GM12872 (cell line): ENCODE results near the gene LTK.

Experiments used
- TF ChIP-seq, protein P1 (sequence below): IDR thresholded peaks from 3 replicates; pipeline ENCODE4 v1.5.1; 2011; ENCODE audit warnings: low read depth, mild to moderate bottlenecking, low read length, moderate library complexity; ENCODE audit not compliant: insufficient read depth

Gene LTK

DNA sequence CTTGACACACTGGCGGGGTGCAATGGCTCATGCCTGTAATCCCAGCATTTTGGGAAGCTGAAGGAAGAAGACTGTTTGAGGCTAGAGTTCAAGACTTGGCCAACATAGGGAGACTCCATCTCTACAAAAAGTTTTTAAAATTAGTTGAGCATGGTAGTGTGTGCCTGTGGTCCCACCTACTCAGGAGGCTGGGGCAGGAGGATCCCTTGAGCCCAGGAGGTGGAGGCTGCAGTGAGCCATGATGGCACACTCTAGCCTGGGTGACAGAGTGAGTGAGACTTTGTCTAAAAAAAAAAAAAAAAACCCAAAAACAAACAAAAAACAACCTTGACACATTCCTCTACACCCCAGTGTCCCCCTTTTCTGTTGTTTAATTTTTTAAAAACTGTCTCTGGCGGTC, 24.0 kb downstream of the LTK start:
- TF ChIP-seq, protein P1, sequence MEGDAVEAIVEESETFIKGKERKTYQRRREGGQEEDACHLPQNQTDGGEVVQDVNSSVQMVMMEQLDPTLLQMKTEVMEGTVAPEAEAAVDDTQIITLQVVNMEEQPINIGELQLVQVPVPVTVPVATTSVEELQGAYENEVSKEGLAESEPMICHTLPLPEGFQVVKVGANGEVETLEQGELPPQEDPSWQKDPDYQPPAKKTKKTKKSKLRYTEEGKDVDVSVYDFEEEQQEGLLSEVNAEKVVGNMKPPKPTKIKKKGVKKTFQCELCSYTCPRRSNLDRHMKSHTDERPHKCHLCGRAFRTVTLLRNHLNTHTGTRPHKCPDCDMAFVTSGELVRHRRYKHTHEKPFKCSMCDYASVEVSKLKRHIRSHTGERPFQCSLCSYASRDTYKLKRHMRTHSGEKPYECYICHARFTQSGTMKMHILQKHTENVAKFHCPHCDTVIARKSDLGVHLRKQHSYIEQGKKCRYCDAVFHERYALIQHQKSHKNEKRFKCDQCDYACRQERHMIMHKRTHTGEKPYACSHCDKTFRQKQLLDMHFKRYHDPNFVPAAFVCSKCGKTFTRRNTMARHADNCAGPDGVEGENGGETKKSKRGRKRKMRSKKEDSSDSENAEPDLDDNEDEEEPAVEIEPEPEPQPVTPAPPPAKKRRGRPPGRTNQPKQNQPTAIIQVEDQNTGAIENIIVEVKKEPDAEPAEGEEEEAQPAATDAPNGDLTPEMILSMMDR, result no peak

DNA sequence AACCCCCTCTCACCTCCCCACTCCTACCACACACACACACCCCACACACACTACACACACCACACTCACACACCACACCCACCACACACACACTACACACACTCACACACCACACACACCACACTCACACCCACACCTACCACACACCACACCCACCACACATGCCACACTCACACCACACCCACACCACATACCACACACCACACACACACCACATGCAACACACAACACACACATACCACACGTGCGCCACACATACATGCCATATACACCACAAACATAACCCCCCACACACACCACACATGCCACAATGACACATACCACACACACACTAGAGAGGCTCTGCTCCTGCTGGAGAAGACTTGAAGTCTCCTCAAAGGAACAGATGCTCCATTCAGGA, 25.8 kb downstream of the LTK start:
- TF ChIP-seq, protein P1, result no peak

DNA sequence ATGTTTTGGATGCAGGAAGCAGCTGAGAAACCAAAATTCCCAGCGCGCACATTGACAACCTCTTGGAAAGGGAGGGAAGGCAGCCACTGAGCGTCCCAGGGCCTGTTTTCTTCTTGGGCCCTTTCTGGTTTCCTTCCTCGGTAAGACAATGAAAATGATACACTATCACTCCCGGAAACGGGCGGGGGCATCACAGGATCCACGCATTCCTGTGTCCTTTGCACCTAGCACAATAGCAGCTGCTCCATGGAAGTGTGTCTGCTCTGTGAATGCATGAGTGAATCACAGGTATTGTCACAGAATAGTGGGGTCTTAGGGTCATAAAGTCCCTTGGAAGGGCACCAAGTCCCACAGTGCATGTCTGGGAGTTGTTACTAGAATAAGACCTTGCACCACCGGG, 26.2 kb downstream of the LTK start:
- TF ChIP-seq, protein P1, result no peak

DNA sequence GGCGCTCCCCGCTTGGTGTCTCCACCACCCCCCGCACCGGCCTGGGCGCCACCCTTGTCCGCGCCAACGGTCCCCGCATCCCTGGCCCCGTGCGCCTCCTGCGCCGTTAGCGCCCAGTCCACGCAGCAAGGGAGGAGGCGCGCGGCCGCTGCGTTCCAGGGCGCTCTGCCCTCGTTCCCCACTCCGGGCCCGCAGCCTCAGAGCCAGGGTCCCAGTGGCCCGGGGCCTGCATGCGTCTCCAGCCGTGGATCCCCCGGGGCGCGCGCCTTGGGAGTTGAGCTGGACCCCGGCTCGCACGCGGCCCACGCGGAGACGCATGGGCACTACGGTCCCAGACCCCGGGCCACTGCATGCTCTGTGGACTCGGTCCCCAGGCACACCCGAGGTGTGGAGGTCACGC, 27.3 kb downstream of the LTK start:
- TF ChIP-seq, protein P1, result no peak

DNA sequence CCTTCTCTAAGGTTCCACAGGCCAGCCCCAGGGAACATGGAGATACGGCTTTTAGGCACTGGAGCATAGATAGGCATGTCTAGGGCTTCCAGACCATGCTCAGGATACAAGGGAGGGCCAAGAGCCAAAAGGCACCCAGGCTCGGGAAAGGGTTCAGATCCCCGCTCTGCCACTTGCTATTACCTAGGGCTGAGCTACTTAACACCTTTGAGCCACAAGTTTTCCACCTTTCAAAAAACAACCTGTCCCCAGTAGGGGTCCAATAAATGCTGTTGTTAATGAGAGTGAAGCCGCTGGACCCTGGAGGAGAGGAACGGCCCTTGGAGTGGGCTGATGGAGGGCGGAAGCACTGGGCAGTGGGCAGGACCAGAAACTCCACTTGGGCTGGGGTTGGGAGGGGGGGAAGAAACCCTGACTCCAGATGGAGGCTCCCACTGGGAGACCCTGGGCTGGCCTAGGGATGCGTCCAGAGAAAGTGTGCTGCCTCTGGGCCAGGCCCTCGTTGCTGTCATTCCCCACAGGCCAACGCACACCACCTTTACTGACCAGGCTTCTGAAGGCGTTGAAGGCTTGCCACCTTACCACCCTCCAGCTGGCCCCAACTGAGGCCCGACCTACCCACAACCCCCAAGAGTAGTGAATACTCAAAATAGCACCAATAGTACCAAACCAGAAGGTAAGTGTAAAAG, 28.5 kb downstream of the LTK start:
- TF ChIP-seq, protein P1, result no peak

DNA sequence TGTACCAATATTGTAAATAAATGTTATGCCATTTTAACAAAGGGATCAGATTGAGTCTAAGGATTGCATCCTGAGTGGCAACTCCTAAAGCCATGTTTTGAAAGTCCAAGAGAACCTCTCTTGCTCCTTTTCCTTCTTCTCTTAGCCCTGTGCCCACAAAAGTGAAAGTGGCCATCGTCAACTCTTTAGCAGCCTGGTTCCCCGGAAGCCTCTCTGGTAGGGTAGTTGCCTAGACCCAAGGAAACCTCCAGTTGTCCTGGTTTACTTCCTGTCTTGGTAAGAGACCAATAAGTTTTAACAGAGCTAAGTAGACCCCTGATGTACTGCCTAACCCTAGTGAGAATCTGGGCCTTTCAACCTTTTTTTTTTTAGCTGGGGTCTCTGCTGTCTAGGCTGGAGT, 30.1 kb downstream of the LTK start:
- TF ChIP-seq, protein P1, result no peak

DNA sequence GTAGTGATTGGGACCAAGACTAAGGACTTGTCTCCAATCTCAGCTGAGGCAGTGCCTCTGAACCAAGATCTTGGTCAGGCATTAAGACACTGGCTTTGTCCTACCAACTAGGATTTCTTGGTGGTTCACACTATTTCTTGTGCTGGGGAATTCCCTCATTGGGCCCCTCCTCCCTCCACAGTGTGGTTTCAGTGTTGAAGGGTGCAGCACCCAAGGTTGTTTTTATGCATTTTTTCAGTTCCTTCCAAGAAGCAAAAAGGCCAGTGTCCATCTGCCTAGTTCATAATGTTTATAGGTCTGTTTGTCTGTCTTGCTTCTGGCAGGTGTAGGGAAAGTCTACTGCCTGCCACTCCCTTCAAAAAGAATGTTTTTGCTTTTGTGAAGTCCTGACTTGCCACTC, 30.5 kb downstream of the LTK start:
- TF ChIP-seq, protein P1, result no peak
